Measurements from ENCODE around the gene SARDH. TPM values are rescaled to one million over a fixed set of nuclear protein-coding genes. Genes with fewer than 3 reads are reported as not detected.

The SARDH gene
- total and polyA plus RNA-seq, 2 donors (not counting 3 experiments of a cell fraction or from before 2014, with no cell fraction given) = 0.19 to 0.44 TPM

- H3K36me3 ChIP-seq (ENCODE audit: control insufficient read depth in 2 of 2, extremely low read depth in 1 of 2, insufficient read depth in 2 of 2, low read length in 2 of 2) = no peaks in the 10 kb centered on the region
- no peak overlapping the region for H3K4me3 ChIP-seq (replicated peaks in 1 of 3; ENCODE audit: insufficient read depth in 1 of 3, low read depth in 1 of 3, low read length in 3 of 3)
- ChIA-PET POLR2A (interaction anchor here (0.6 kb wide), 1 partner anchor 228 kb away, joined by 4 read pairs; no protein-coding TSS in a partner anchor), CTCF (no interaction called here)
- H3K27me3 ChIP-seq (ENCODE audit: control insufficient read depth in 2 of 2, insufficient read depth in 2 of 2, low read length in 2 of 2) = peaks cover 3 to 4% of the 10 kb centered on the region in 2 experiments
- no peak for DNase-seq (ENCODE audit: low read depth, low spot score)
- intact Hi-C loops (cut with micrococcal nuclease) = no loop called here
- no peaks in the 10 kb centered on the region for H3K9me3 ChIP-seq (replicated peaks; ENCODE audit: control insufficient read depth, insufficient read depth, low read length)
- no peaks in the 10 kb centered on the region for H3K9me1 ChIP-seq (replicated peaks; ENCODE audit: control insufficient read depth, extremely low read depth, insufficient read depth, low read length)
- TF ChIP-seq, protein P1, sequence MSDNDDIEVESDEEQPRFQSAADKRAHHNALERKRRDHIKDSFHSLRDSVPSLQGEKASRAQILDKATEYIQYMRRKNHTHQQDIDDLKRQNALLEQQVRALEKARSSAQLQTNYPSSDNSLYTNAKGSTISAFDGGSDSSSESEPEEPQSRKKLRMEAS (IDR thresholded peaks at IDR 0.05; ENCODE audit: insufficient read depth, insufficient read length) = no peak
- no peak for TF ChIP-seq MYC (IDR thresholded peaks at IDR 0.05; ENCODE audit: low read depth, low read length)
- no peak for TF ChIP-seq FOS (IDR thresholded peaks at IDR 0.05; ENCODE audit: borderline replicate concordance, insufficient read depth, low read length)
- no peak for TF ChIP-seq CTCF (IDR thresholded peaks at IDR 0.05; ENCODE audit: extremely low read depth in 1 of 2, insufficient read depth in 1 of 2, low read depth in 1 of 2, low read length in 2 of 2)
- TF ChIP-seq EZH2 (IDR thresholded peaks at IDR 0.05; ENCODE audit: borderline replicate concordance, low read depth, low read length, severe bottlenecking) = no peak
- TF ChIP-seq JUN (IDR thresholded peaks at IDR 0.05; ENCODE audit: borderline replicate concordance, insufficient read depth, insufficient read length, low read depth) = no peak
- no peak for TF ChIP-seq POLR2AphosphoS5 (IDR thresholded peaks at IDR 0.05; ENCODE audit: insufficient read depth, low read depth, low read length)
- no peak for TF ChIP-seq POLR2A (IDR thresholded peaks at IDR 0.05; ENCODE audit: low read depth, low read length)
- TF ChIP-seq GATA2 (IDR thresholded peaks at IDR 0.05; ENCODE audit: insufficient read depth, insufficient read length, low read depth, low read length) = no peak
- no peak overlapping the region for H3K4me2 ChIP-seq (ENCODE audit: insufficient read depth, low read length)
- H3K79me2 ChIP-seq (ENCODE audit: control insufficient read depth, insufficient read depth, low read length) = no peaks in the 10 kb centered on the region
- no peaks in the 10 kb centered on the region for H3K4me1 ChIP-seq (ENCODE audit: control insufficient read depth, extremely low read depth, insufficient read depth, low read length)
- dilution Hi-C loops (cut with MboI; ENCODE audit: extremely low pct_ligation_motif_present, low sequenced_read_pairs) = no loop called here
- H2AFZ ChIP-seq (ENCODE audit: low read depth, low read length) = no peak overlapping the region
- no TSS peak for BruUV-seq (replicated peaks)
- H3K9ac ChIP-seq (replicated peaks; ENCODE audit: extremely low read depth, insufficient read depth, low read length) = no peak overlapping the region
- H4K20me1 ChIP-seq (replicated peaks; ENCODE audit: control insufficient read depth, extremely low read depth, insufficient read depth, low read length) = no peaks in the 10 kb centered on the region
- FAIRE-seq = no peak
- no peak overlapping the region for H3K27ac ChIP-seq (ENCODE audit: insufficient read depth, low read depth, low read length)
Observed at GRCh38 chr9:133618726-133619125, 119.4 kb downstream of the SARDH start.
